Ovary (tissue), 9 donors: ENCODE results near the gene ATP7B. TPM values are rescaled to one million over a fixed set of nuclear protein-coding genes. Genes with fewer than 3 reads are reported as not detected.

ENCODE experiments used
- DNase-seq, 5 donors: peaks; one replicate each; pipeline ENCODE4 v3.0.0-alpha.2; 2019 to 2020
- H3K27ac ChIP-seq, 2 donors: fragments of 200-600 bp; one replicate each; pipeline versions ENCODE4 v1.5.1 to v1.8.0; 2019 to 2022
- H3K27me3 ChIP-seq: fragments of 200-600 bp; one replicate; pipeline ENCODE4 v1.8.0; 2022
- H3K36me3 ChIP-seq: fragments of 200-600 bp; sonication (generic); one replicate; pipeline ENCODE4 v1.5.1; 2019
- H3K4me1 ChIP-seq: one replicate; pipeline ENCODE4 v1.8.1; 2013; ENCODE audit warnings: mild to moderate bottlenecking, moderate library complexity; ENCODE audit not compliant: insufficient read depth
- H3K4me3 ChIP-seq: fragments of 200-600 bp; sonication (generic); one replicate; pipeline ENCODE4 v1.5.1; 2017
- H3K9me3 ChIP-seq, 2 donors: fragments of 200-600 bp in 1 of 2; sonication (generic) in 1 of 2; one replicate each; pipeline versions ENCODE4 v1.5.1 to v1.8.1; 2013 to 2019; ENCODE audit warnings: mild to moderate bottlenecking in 1 of 2, moderate library complexity in 1 of 2
- EP300 ChIP-seq: sonication (generic); formaldehyde crosslinking; IDR thresholded peaks from one replicate; pipeline ENCODE4 v1.6.1; 2017; ENCODE audit warnings: antibody characterized with exemption
- POLR2A ChIP-seq: fragments of 450-650 bp; IDR thresholded peaks from one replicate; pipeline ENCODE4 v1.6.1; 2017; ENCODE audit warnings: antibody characterized with exemption, mild to moderate bottlenecking, moderate library complexity
- WGBS, 3 donors: extraction: QIAGEN DNeasy Blood & Tissue Kit in 1 of 3; methylation state at CpG; one replicate each; pipeline versions ENCODE4 v1.1.5 to v1.1.7; 2013 to 2017; 5-methylcytosine and 5-hydroxymethylcytosine counted together
- intact Hi-C, 4 donors: fragments of 100-400 bp; cut with DNase I; formaldehyde crosslinking; loops; one replicate each; pipeline versions ENCODE4 v1.11.0 to v1.15.1; 2022 to 2023
- polyA plus RNA-seq, 2 donors: library from polyadenylated mRNA; stranded (reverse); fragments of 200-250 nt in 1 of 2; fragments of 350-450 nt in 1 of 2; fragmentation: Illumina TruSeq in 1 of 2; extraction: RNeasy Lipid Tissue Mini Kit (QIAGEN cat#74804) in 1 of 2; gene quantifications; one replicate each; pipeline ENCODE4 v1.2.3, GENCODE V29; 2013 to 2014
- total RNA-seq, 7 donors: library from RNA; depleted of rRNA in 2 of 7; stranded (reverse); fragments of >200 nt in 2 of 7; fragmentation: NEBNext Ultra II Directional in 3 of 7; extraction: Animal tissue kit (Norgen Biotek cat#: 25700) in 3 of 7; gene quantifications; one replicate each; pipeline versions ENCODE4 v1.1.0 to v1.2.4, GENCODE V29; 2016 to 2023
- TF ChIP-seq, protein P1 (sequence below), 3 donors: fragments of 450-650 bp in 2 of 3; fragments of 200-600 bp in 1 of 3; IDR thresholded peaks; one replicate each; pipeline versions ENCODE4 v1.5.1 to v1.8.0; 2016 to 2022; ENCODE audit warnings: antibody characterized with exemption in 3 of 3, mild to moderate bottlenecking in 1 of 3
- donor health status: DM: no; HTN: no; CAD: no; lungs with moderate emphysema.
- donor health status: DM: no; HTN: no; CAD: no.
- donor health status: Bipolar disorder and iron deficiency.
- donor health status: DM: yes; HTN: yes; CAD: no.
- donor health status: DM: no; HTN: no; CAD: no.
- donor health status: DM: yes; HTN: yes; CAD: no.

The ATP7B gene
- total and polyA plus RNA-seq, 9 donors: 2.9 to 7.3 (median 5.1) TPM

GRCh38 chr13:52047463-52047862 is 36.2 kb upstream of the ATP7B start:
- Histone ChIP-seq H3K36me3 (no peaks in the 10 kb centered on the region), H3K9me3 (no peaks in the 10 kb centered on the region), H3K4me1 (no peaks in the 10 kb centered on the region), H3K27ac (no peak overlapping the region), H3K27me3 (no peaks in the 10 kb centered on the region), H3K4me3 (no peak overlapping the region)
- intact Hi-C loops: no loop called here
- no peak for TF ChIP-seq POLR2A
- TF ChIP-seq EP300: no peak
- TF ChIP-seq, protein P1, sequence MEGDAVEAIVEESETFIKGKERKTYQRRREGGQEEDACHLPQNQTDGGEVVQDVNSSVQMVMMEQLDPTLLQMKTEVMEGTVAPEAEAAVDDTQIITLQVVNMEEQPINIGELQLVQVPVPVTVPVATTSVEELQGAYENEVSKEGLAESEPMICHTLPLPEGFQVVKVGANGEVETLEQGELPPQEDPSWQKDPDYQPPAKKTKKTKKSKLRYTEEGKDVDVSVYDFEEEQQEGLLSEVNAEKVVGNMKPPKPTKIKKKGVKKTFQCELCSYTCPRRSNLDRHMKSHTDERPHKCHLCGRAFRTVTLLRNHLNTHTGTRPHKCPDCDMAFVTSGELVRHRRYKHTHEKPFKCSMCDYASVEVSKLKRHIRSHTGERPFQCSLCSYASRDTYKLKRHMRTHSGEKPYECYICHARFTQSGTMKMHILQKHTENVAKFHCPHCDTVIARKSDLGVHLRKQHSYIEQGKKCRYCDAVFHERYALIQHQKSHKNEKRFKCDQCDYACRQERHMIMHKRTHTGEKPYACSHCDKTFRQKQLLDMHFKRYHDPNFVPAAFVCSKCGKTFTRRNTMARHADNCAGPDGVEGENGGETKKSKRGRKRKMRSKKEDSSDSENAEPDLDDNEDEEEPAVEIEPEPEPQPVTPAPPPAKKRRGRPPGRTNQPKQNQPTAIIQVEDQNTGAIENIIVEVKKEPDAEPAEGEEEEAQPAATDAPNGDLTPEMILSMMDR (IDR thresholded peaks at IDR 0.05): no peak
- no peak for DNase-seq
- 88 to 94% (median 94%) methylated on average over 3 of the region's 3 CpGs for WGBS, 3 donors

GRCh38 chr13:52043675-52044074 is 32.4 kb upstream of the ATP7B start:
- no peak overlapping the region for H3K4me3 ChIP-seq
- H3K4me1 ChIP-seq: no peaks in the 10 kb centered on the region
- intact Hi-C loops: no loop called here

DNA sequence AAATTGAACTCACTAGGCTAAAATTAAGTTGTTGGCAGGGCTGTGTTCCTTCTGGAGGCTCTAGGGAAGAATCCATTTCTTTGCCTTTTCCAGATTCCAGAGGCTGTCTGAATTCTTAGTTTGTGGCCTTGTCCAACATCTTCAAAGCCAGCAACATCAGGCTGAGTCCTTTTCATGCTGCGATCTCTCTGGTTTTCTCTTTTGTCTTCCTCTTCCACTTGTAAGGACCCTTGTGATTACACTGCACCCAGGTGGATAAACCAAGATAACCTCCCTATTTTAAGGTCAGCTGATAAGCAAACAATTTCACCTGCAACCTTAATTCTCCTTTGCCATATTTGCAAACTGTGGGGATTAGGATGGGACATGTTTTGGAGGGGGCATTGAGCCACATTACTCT is 24.8 kb upstream of the ATP7B start:
- DNase-seq: no peak
- no peak for TF ChIP-seq POLR2A
- TF ChIP-seq EP300: no peak
- TF ChIP-seq, protein P1 (IDR thresholded peaks at IDR 0.05): no peak
- no peaks in the 10 kb centered on the region for H3K4me1 ChIP-seq
- WGBS, 3 donors: 91 to 97% (median 93%) methylated on average over 1 of the region's 1 CpG
- no peaks in the 10 kb centered on the region for H3K27me3 ChIP-seq
- no peaks in the 10 kb centered on the region for H3K36me3 ChIP-seq
- H3K27ac ChIP-seq: no peak overlapping the region
- no peaks in the 10 kb centered on the region for H3K9me3 ChIP-seq
- intact Hi-C loops: no loop called here
- H3K4me3 ChIP-seq: no peak overlapping the region

More at GRCh38 chr13:52043675-52044074, 32.4 kb upstream of the ATP7B start:
- TF ChIP-seq, protein P1 (IDR thresholded peaks at IDR 0.05): no peak
- no peak for TF ChIP-seq POLR2A
- no peaks in the 10 kb centered on the region for H3K27me3 ChIP-seq
- 88 to 98% (median 97%) methylated on average over 3 of the region's 3 CpGs for WGBS, 3 donors
- H3K27ac ChIP-seq: no peak overlapping the region
- DNase-seq: no peak
- H3K9me3 ChIP-seq: no peaks in the 10 kb centered on the region
- no peaks in the 10 kb centered on the region for H3K36me3 ChIP-seq

DNA sequence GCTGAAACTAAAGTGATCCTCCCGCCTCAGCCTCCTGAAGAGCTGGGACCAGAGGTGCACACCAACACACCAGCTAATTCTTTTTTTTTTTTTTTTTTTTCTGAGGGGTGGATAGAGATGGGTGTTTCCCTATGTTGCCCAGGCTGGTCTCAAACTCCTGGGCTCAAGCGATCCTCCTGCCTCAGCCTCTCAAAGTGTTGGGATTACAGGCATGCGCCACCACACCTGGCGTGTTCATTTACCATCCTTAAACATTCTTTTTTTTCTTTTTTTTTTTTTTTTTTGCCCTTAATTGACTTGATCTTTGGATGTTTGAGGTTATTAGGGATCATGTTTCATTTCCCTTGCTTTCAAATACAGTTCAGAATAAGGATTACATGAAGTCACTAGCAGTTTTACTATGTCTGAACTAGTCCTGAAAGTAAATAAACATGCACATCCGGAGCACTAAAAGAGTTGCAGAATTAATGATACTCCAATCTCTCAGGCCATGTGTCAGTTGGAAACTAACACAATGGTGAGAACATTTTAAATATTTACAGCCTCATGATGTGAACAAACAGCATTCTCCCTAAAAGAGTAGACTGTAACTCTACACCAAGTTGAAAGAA is 23.5 kb upstream of the ATP7B start:
- H3K9me3 ChIP-seq: no peaks in the 10 kb centered on the region
- TF ChIP-seq, protein P1 (IDR thresholded peaks at IDR 0.05): no peak
- TF ChIP-seq EP300: no peak
- TF ChIP-seq POLR2A: no peak
- no peaks in the 10 kb centered on the region for H3K36me3 ChIP-seq
- H3K4me1 ChIP-seq: no peaks in the 10 kb centered on the region
- no peaks in the 10 kb centered on the region for H3K27me3 ChIP-seq
- intact Hi-C loops: no loop called here
- H3K27ac ChIP-seq: no peak overlapping the region
- 77 to 91% (median 78%) methylated on average over 5 of the region's 5 CpGs for WGBS, 3 donors
- DNase-seq: no peak
- no peak overlapping the region for H3K4me3 ChIP-seq
